ENCODE results near the gene COX7A1. TPM values are rescaled to one million over a fixed set of nuclear protein-coding genes. Genes with fewer than 3 reads are reported as not detected.
A peak's percentile ranks its signal among the peaks of the same experiment; 100 is the strongest.

Gene COX7A1
- total RNA-seq, 2 donors from 2014 or later, result 6.3 to 41.0 TPM

- Histone ChIP-seq H3K4me1 (ENCODE audit: control insufficient read depth in 1 of 2, low read depth in 2 of 2) (peaks cover 0 to 2% of the 10 kb centered on the region in 2 donors), H3K27me3 (replicated peaks; ENCODE audit: insufficient read depth) (no peaks in the 10 kb centered on the region), H3K27ac (no peak overlapping the region), H3K9me3 (no peaks in the 10 kb centered on the region), H3K4me3 (no peak overlapping the region), H3K36me3 (peaks cover 3% of the 10 kb centered on the region)
- ATAC-seq (ENCODE audit: insufficient number of reproducible peaks, low FRiP score, low read depth), result no peak
- no peak for DNase-seq (ENCODE audit: low spot score)
- no peak for TF ChIP-seq CTCF (IDR thresholded peaks at IDR 0.05)
Observed at GRCh38 chr19:36163813-36164212, 11.6 kb upstream of the COX7A1 start.

GRCh38 chr19:36160821-36161596 lies 8.8 kb upstream of the COX7A1 start:
- Histone ChIP-seq H3K36me3 (peaks cover 3% of the 10 kb centered on the region), H3K9me3 (no peaks in the 10 kb centered on the region), H3K4me1 (ENCODE audit: control insufficient read depth in 1 of 2, low read depth in 2 of 2) (no peaks in the 10 kb centered on the region), H3K27ac (no peak overlapping the region), H3K27me3 (replicated peaks; ENCODE audit: insufficient read depth) (no peaks in the 10 kb centered on the region), H3K4me3 (no peak overlapping the region)
- ATAC-seq (ENCODE audit: insufficient number of reproducible peaks, low FRiP score, low read depth) (no peak), DNase-seq (ENCODE audit: low spot score) (no peak)
- TF ChIP-seq CTCF (IDR thresholded peaks at IDR 0.05), result no peak

- ATAC-seq (ENCODE audit: insufficient number of reproducible peaks, low FRiP score, low read depth), result no peak
Observed at GRCh38 chr19:36153126-36153525, 879 bp upstream of the COX7A1 start.

GRCh38 chr19:36152019-36152351 lies 262 bp downstream of the COX7A1 start:
- DNase-seq (ENCODE audit: low spot score) (no peak), ATAC-seq (ENCODE audit: insufficient number of reproducible peaks, low FRiP score, low read depth) (peak; percentile 3)
- Histone ChIP-seq H3K4me3 (peak overlapping the region; percentile 83), H3K4me1 (ENCODE audit: control insufficient read depth in 1 of 2, low read depth in 2 of 2) (peaks cover 12 to 22% of the 10 kb centered on the region in 2 donors), H3K36me3 (peaks cover 26% of the 10 kb centered on the region), H3K9me3 (no peaks in the 10 kb centered on the region), H3K27ac (peak overlapping the region; percentile 98 to 99), H3K27me3 (replicated peaks; ENCODE audit: insufficient read depth) (no peaks in the 10 kb centered on the region)
- no peak for TF ChIP-seq CTCF (IDR thresholded peaks at IDR 0.05)

More at GRCh38 chr19:36153126-36153525, 879 bp upstream of the COX7A1 start:
- H3K27me3 ChIP-seq (replicated peaks; ENCODE audit: insufficient read depth), result no peaks in the 10 kb centered on the region
- TF ChIP-seq CTCF (IDR thresholded peaks at IDR 0.05), result no peak
- peak overlapping the region; percentile 98 to 99 for H3K27ac ChIP-seq
- peaks cover 15% of the 10 kb centered on the region for H3K36me3 ChIP-seq
- DNase-seq (ENCODE audit: low spot score), result no peak
- no peaks in the 10 kb centered on the region for H3K9me3 ChIP-seq
- H3K4me1 ChIP-seq (ENCODE audit: control insufficient read depth in 1 of 2, low read depth in 2 of 2), result peaks cover 12 to 22% of the 10 kb centered on the region in 2 donors
- H3K4me3 ChIP-seq, result peak overlapping the region; percentile 83

GRCh38 chr19:36151144-36152018 lies 866 bp downstream of the COX7A1 start:
- no peaks in the 10 kb centered on the region for H3K27me3 ChIP-seq (replicated peaks; ENCODE audit: insufficient read depth)
- no peak for TF ChIP-seq CTCF (IDR thresholded peaks at IDR 0.05)
- H3K27ac ChIP-seq, result peak overlapping the region; percentile 98 to 99
- no peaks in the 10 kb centered on the region for H3K9me3 ChIP-seq
- peaks cover 32% of the 10 kb centered on the region for H3K36me3 ChIP-seq
- peaks cover 12 to 22% of the 10 kb centered on the region in 2 donors for H3K4me1 ChIP-seq (ENCODE audit: control insufficient read depth in 1 of 2, low read depth in 2 of 2)
- peak; percentile 48 for ATAC-seq (ENCODE audit: insufficient number of reproducible peaks, low FRiP score, low read depth)
- DNase-seq (ENCODE audit: low spot score), result peak; percentile 34
- peak overlapping the region; percentile 83 for H3K4me3 ChIP-seq
